HepG2 (cell line): Measurements from ENCODE around the gene POM121.
"Not testable (repeated sequence)": the region's sequence is repeated elsewhere in the genome, so short reads cannot be mapped to it uniquely, and the experiment has no call there.

Experiments used
- ELF1 ChIP-seq: sonication (generic); formaldehyde crosslinking; IDR thresholded peaks from 2 replicates; pipeline ENCODE4 v1.4.0; 2020; ENCODE audit warnings: missing genetic modification reagents
- GABPA ChIP-seq, 2 experiments: IDR thresholded peaks; 2 replicates each; pipeline ENCODE4 v1.6.1; 2011 to 2016; ENCODE audit warnings: low read depth in 2 of 2, low read length in 1 of 2, missing biosample characterization in 1 of 2, missing genetic modification characterization in 1 of 2
- MAX ChIP-seq: IDR thresholded peaks from 2 replicates; pipeline ENCODE4 v1.6.1; 2012; ENCODE audit warnings: inconsistent platforms
- TBP ChIP-seq: sonication (generic); formaldehyde crosslinking; IDR thresholded peaks from 2 replicates; pipeline ENCODE4 v1.5.0; 2020; ENCODE audit warnings: missing genetic modification reagents
- TF ChIP-seq, protein P1 (sequence below), 2 experiments: IDR thresholded peaks; 2 replicates each; pipeline ENCODE4 v1.6.1; 2011 to 2012; ENCODE audit warnings: low read length in 2 of 2, borderline replicate concordance in 1 of 2, low read depth in 1 of 2, mild to moderate bottlenecking in 1 of 2, moderate library complexity in 1 of 2

DNA sequence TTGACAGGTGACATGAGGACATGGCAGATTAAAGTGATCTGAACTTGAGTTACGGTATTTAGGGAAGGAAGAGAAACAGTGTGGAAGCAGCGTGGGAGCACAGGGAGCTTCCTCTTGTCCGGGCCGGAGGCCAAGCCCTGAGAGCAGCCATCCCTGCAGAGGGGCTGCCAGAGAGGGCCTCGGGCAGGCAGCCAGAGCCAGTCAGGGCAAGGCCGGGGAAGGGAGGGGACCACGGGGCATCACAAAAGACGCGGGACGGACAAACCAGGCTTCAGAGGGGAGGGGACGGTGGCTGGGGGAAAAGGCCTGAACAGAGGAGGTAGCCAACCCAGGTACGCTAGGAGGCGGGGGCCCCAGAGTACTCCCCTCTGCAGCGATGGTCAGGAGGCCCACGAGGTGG, 20.0 kb downstream of the POM121 start:
- TF ChIP-seq GABPA (IDR thresholded peaks at IDR 0.05; ENCODE audit: low read depth, low read length); GABPA (CRISPR knock-in tag; IDR thresholded peaks at IDR 0.05; ENCODE audit: low read depth); ELF1 (CRISPR knock-in tag); TBP (CRISPR knock-in tag); MAX: not testable (repeated sequence)
- TF ChIP-seq, protein P1, sequence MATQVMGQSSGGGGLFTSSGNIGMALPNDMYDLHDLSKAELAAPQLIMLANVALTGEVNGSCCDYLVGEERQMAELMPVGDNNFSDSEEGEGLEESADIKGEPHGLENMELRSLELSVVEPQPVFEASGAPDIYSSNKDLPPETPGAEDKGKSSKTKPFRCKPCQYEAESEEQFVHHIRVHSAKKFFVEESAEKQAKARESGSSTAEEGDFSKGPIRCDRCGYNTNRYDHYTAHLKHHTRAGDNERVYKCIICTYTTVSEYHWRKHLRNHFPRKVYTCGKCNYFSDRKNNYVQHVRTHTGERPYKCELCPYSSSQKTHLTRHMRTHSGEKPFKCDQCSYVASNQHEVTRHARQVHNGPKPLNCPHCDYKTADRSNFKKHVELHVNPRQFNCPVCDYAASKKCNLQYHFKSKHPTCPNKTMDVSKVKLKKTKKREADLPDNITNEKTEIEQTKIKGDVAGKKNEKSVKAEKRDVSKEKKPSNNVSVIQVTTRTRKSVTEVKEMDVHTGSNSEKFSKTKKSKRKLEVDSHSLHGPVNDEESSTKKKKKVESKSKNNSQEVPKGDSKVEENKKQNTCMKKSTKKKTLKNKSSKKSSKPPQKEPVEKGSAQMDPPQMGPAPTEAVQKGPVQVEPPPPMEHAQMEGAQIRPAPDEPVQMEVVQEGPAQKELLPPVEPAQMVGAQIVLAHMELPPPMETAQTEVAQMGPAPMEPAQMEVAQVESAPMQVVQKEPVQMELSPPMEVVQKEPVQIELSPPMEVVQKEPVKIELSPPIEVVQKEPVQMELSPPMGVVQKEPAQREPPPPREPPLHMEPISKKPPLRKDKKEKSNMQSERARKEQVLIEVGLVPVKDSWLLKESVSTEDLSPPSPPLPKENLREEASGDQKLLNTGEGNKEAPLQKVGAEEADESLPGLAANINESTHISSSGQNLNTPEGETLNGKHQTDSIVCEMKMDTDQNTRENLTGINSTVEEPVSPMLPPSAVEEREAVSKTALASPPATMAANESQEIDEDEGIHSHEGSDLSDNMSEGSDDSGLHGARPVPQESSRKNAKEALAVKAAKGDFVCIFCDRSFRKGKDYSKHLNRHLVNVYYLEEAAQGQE (IDR thresholded peaks at IDR 0.05; ENCODE audit: borderline replicate concordance in 1 of 2, low read depth in 1 of 2, low read length in 2 of 2), result not testable (repeated sequence)
